D721Med (cell line): ENCODE results near the gene FAT4.

ENCODE experiments used
- DNase-seq: peaks from one replicate; pipeline ENCODE4 v3.0.0; 2011; ENCODE audit warnings: low spot score; ENCODE audit not compliant: insufficient read length
- FAIRE-seq: peaks from 2 replicates; lab custom pipeline; 2011; peaks lifted over from hg19 to GRCh38; lab: Jason Lieb, UNC
- TF ChIP-seq, protein P1 (sequence below): IDR thresholded peaks from 2 replicates; pipeline ENCODE4 v1.5.1; 2012; ENCODE audit warnings: mild to moderate bottlenecking, control low read depth; ENCODE audit not compliant: insufficient read depth; ENCODE audit errors: missing control alignments

FAT4 gene

DNA sequence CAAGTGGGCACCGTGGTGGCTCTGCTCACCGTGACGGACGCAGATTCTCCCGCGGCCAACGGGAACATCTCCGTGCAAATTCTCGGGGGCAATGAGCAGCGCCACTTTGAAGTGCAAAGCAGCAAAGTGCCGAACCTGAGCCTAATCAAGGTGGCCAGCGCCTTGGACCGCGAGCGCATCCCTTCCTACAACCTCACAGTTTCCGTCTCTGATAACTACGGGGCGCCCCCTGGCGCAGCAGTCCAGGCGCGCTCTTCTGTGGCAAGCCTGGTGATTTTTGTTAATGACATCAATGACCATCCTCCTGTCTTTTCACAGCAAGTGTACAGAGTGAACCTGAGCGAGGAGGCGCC lies 2.7 kb downstream of the FAT4 start:
- FAIRE-seq, result no peak

GRCh38 chr4:125319311-125319710 lies 4.6 kb downstream of the FAT4 start:
- TF ChIP-seq, protein P1, sequence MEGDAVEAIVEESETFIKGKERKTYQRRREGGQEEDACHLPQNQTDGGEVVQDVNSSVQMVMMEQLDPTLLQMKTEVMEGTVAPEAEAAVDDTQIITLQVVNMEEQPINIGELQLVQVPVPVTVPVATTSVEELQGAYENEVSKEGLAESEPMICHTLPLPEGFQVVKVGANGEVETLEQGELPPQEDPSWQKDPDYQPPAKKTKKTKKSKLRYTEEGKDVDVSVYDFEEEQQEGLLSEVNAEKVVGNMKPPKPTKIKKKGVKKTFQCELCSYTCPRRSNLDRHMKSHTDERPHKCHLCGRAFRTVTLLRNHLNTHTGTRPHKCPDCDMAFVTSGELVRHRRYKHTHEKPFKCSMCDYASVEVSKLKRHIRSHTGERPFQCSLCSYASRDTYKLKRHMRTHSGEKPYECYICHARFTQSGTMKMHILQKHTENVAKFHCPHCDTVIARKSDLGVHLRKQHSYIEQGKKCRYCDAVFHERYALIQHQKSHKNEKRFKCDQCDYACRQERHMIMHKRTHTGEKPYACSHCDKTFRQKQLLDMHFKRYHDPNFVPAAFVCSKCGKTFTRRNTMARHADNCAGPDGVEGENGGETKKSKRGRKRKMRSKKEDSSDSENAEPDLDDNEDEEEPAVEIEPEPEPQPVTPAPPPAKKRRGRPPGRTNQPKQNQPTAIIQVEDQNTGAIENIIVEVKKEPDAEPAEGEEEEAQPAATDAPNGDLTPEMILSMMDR, result no peak
- DNase-seq (no peak), FAIRE-seq (no peak)

More for the DNA sequence above, 2.7 kb downstream of the FAT4 start:
- TF ChIP-seq, protein P1, result peak; percentile 62
- DNase-seq, result no peak

GRCh38 chr4:125321709-125322365 lies 7.1 kb downstream of the FAT4 start:
- no peak for DNase-seq
- no peak for FAIRE-seq
- TF ChIP-seq, protein P1, result no peak

DNA sequence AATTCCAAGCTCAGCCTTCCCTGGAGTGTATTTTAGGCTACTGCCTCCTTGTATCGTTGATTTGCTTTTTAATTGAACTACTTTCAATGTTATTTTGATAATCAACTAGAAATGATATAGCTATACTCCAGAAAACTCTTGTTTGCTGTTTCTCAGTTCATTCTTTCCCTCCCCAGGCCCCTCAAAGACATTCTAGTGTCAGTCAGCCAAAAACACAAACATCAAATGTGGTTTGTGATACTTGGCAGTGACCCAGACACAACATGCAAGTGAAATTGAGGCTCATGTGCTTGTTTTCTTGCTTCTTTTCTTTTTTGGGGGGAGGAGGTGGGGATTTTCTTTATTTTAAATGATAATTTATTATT lies 7.6 kb downstream of the FAT4 start:
- FAIRE-seq (no peak), DNase-seq (no peak)
- TF ChIP-seq, protein P1, result no peak

GRCh38 chr4:125323654-125324053 lies 8.9 kb downstream of the FAT4 start:
- DNase-seq (no peak), FAIRE-seq (no peak)
- TF ChIP-seq, protein P1, result no peak

DNA sequence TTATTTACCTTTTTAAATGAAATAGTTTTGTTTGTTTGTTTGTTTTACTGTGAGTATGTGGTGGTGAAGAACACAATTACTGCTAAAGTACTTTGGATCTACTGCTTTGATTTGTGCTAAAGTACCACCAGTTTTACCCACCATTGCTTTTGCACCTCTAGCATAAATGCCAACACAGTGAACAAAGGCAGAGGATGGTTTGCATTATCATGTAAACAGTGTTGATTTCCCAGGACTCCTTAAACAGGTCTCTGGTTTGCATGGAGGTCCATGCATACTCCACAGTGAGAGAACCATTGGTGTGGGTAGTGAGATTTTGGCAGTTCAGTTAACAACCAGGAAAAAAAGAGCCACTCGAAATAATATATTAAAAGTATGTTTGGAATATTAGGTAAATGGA lies 11.0 kb downstream of the FAT4 start:
- FAIRE-seq (no peak), DNase-seq (no peak)
- TF ChIP-seq, protein P1, result no peak

DNA sequence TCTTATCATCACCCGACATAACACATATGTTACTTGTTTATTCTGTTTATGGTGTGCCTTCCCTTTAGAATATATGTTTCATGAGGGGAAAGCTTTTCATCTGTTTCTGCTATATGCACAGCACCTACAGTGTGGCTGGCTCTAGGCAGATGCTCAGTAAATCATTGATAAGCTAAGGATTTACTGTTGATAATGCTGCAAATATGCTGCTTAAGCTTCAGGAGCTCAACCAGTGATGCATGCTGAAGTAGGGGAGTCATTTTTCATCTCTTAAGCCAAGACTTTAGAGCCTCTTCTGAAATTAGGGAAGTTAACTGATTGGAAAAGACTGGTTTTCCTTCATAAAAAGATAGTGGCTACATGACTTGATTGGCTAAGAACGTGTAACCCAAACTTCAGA lies 16.4 kb downstream of the FAT4 start:
- TF ChIP-seq, protein P1, result no peak
- FAIRE-seq (peak; percentile 84), DNase-seq (peak; percentile 13)
